IMR-90 (cell line): ENCODE measurements around the gene RPS24. TPM values are rescaled to one million over a fixed set of nuclear protein-coding genes. Genes with fewer than 3 reads are reported as not detected.

Source experiments
- ATAC-seq: fragments of 200-7000 bp; cut with Tn5 transposase; 2 replicates; pipeline ENCODE4 v1.9.1; 2020; ENCODE audit warnings: low read depth, mild to moderate bottlenecking, moderate library complexity
- BruUV-seq: library from RNA; stranded (reverse); fragments of 400-500 nt; replicated peaks from 2 replicates; lab custom pipeline; 2021; lab: Mats Ljungman, UMichigan
- CTCF ChIA-PET: fragments of 300-600 bp; formaldehyde crosslinking; extraction: SDS; loops from one replicate; lab custom pipeline; 2021; ENCODE audit warnings: antibody characterized with exemption; lab: Yijun Ruan, JAX
- POLR2A ChIA-PET: fragments of 300-600 bp; sonication (Branson Sonifier 250); formaldehyde crosslinking; loops from one replicate; lab custom pipeline; 2022; ENCODE audit warnings: antibody characterized with exemption; ENCODE audit not compliant: unreplicated experiment; lab: Charles Lee
- DNase-seq: peaks from one replicate; pipeline ENCODE4 v3.0.0; 2013
- H2AFZ ChIP-seq: replicated peaks from 2 replicates; pipeline ENCODE3; 2013; ENCODE audit warnings: low read length, mild to moderate bottlenecking; ENCODE audit not compliant: poor library complexity
- H2AK5ac ChIP-seq: 2 replicates; pipeline ENCODE4 v1.6.1; 2013; ENCODE audit warnings: low read depth, low read length, inconsistent platforms
- H2AK9ac ChIP-seq: replicated peaks from 2 replicates; pipeline ENCODE3; 2013; ENCODE audit warnings: mild to moderate bottlenecking, low read depth, low read length, moderate library complexity; ENCODE audit not compliant: poor library complexity
- H2BK120ac ChIP-seq: 2 replicates; pipeline ENCODE4 v1.6.1; 2013; ENCODE audit warnings: low read depth, low read length, inconsistent platforms
- H2BK15ac ChIP-seq: 3 replicates; pipeline ENCODE4 v1.6.1; 2013; ENCODE audit warnings: low read depth, low read length, inconsistent platforms
- H2BK20ac ChIP-seq: 2 replicates; pipeline ENCODE4 v1.6.1; 2013; ENCODE audit warnings: low read depth, mild to moderate bottlenecking, inconsistent platforms, low read length, moderate library complexity
- H2BK5ac ChIP-seq: 2 replicates; pipeline ENCODE4 v1.6.1; 2013; ENCODE audit warnings: mild to moderate bottlenecking, low read depth, low read length, inconsistent platforms; ENCODE audit not compliant: poor library complexity, severe bottlenecking
- H3K14ac ChIP-seq: replicated peaks from 2 replicates; pipeline ENCODE4 v1.6.1; 2013; ENCODE audit warnings: low read depth, low read length, inconsistent platforms
- H3K18ac ChIP-seq: 2 replicates; pipeline ENCODE4 v1.6.1; 2013; ENCODE audit warnings: low read depth, low read length, control low read depth
- H3K23ac ChIP-seq: 2 replicates; pipeline ENCODE4 v1.6.1; 2013; ENCODE audit warnings: low read depth, low read length, inconsistent platforms
- H3K27ac ChIP-seq: 2 replicates; pipeline ENCODE4 v1.5.1; 2013; ENCODE audit warnings: mild to moderate bottlenecking, control low read depth, low read length; ENCODE audit not compliant: insufficient read depth
- H3K27me3 ChIP-seq: 2 replicates; pipeline ENCODE4 v1.6.1; 2013; ENCODE audit warnings: low read length; ENCODE audit not compliant: control insufficient read depth, insufficient read depth
- H3K36me3 ChIP-seq: 2 replicates; pipeline ENCODE4 v1.6.1; 2013; ENCODE audit warnings: low read length, mixed read lengths; ENCODE audit not compliant: control insufficient read depth, insufficient read depth
- H3K4ac ChIP-seq: 2 replicates; pipeline ENCODE4 v1.6.1; 2013; ENCODE audit warnings: low read depth, low read length, inconsistent platforms
- H3K4me1 ChIP-seq: 2 replicates; pipeline ENCODE4 v1.6.1; 2013; ENCODE audit warnings: low read length, mixed read lengths; ENCODE audit not compliant: control insufficient read depth, insufficient read depth
- H3K4me2 ChIP-seq: 2 replicates; pipeline ENCODE4 v1.6.1; 2013; ENCODE audit warnings: low read depth, mild to moderate bottlenecking, control low read depth, low read length, moderate library complexity
- H3K4me3 ChIP-seq: 2 replicates; pipeline ENCODE4 v1.5.1; 2013; ENCODE audit warnings: low read depth, mild to moderate bottlenecking, control low read depth, low read length, moderate library complexity; ENCODE audit not compliant: insufficient read depth
- H3K56ac ChIP-seq: 2 replicates; pipeline ENCODE4 v1.6.1; 2013; ENCODE audit warnings: low read length, inconsistent platforms; ENCODE audit not compliant: insufficient read depth; ENCODE audit errors: extremely low read depth
- H3K79me1 ChIP-seq, 2 experiments: 2 replicates each; pipeline ENCODE4 v1.6.1; 2013; ENCODE audit warnings: low read length in 2 of 2, inconsistent platforms in 1 of 2, low read depth in 1 of 2
- H3K9ac ChIP-seq: 2 replicates; pipeline ENCODE4 v1.6.1; 2013; ENCODE audit warnings: low read depth, low read length, control low read depth
- H3K9me1 ChIP-seq: 2 replicates; pipeline ENCODE4 v1.6.1; 2013; ENCODE audit warnings: low read length, inconsistent platforms; ENCODE audit not compliant: insufficient read depth
- H3K9me3 ChIP-seq: 2 replicates; pipeline ENCODE4 v1.6.1; 2013; ENCODE audit warnings: low read length; ENCODE audit not compliant: control insufficient read depth, insufficient read depth
- H4K20me1 ChIP-seq: 2 replicates; pipeline ENCODE4 v1.6.1; 2013; ENCODE audit warnings: low read length, inconsistent platforms; ENCODE audit not compliant: insufficient read depth
- H4K5ac ChIP-seq: 2 replicates; pipeline ENCODE4 v1.6.1; 2013; ENCODE audit warnings: mild to moderate bottlenecking, low read depth, low read length, control low read depth
- H4K8ac ChIP-seq, 2 experiments: 2 replicates each; pipeline ENCODE4 v1.6.1; 2013; ENCODE audit warnings: low read depth in 2 of 2, low read length in 2 of 2, control low read depth in 1 of 2, inconsistent platforms in 1 of 2
- H4K91ac ChIP-seq: 2 replicates; pipeline ENCODE4 v1.6.1; 2013; ENCODE audit warnings: low read depth, low read length, inconsistent platforms; ENCODE audit not compliant: insufficient read depth
- BHLHE40 ChIP-seq: fragments of 150-350 bp; IDR thresholded peaks from 2 replicates; pipeline ENCODE4 v1.6.1; 2016; ENCODE audit warnings: mild to moderate bottlenecking, low read depth, low read length
- CEBPB ChIP-seq: IDR thresholded peaks from 2 replicates; pipeline ENCODE4 v1.6.1; 2012; ENCODE audit warnings: low read depth, low read length, improper control_type of control experiment
- CHD1 ChIP-seq: IDR thresholded peaks from 2 replicates; pipeline ENCODE4 v1.6.1; 2012; ENCODE audit warnings: low read depth, low read length, improper control_type of control experiment
- FOS ChIP-seq: fragments of 150-350 bp; IDR thresholded peaks from 2 replicates; pipeline ENCODE4 v1.6.1; 2016; ENCODE audit warnings: low read depth, low read length
- MAFK ChIP-seq: IDR thresholded peaks from 2 replicates; pipeline ENCODE4 v1.6.1; 2012; ENCODE audit warnings: low read depth, low read length, improper control_type of control experiment
- MAZ ChIP-seq: IDR thresholded peaks from 2 replicates; pipeline ENCODE4 v1.6.1; 2012; ENCODE audit warnings: low read depth, mild to moderate bottlenecking, low read length, improper control_type of control experiment, moderate library complexity, borderline replicate concordance
- MXI1 ChIP-seq: IDR thresholded peaks from 2 replicates; pipeline ENCODE4 v1.6.1; 2012; ENCODE audit warnings: low read depth, mild to moderate bottlenecking, low read length, moderate library complexity, borderline replicate concordance
- NFE2L2 ChIP-seq: fragments of 150-350 bp; IDR thresholded peaks from 2 replicates; pipeline ENCODE4 v1.6.1; 2016; ENCODE audit warnings: low read depth, mild to moderate bottlenecking, low read length
- POLR2A ChIP-seq: IDR thresholded peaks from 2 replicates; pipeline ENCODE4 v1.6.1; 2012; ENCODE audit warnings: mild to moderate bottlenecking, low read depth, low read length
- RAD21 ChIP-seq: IDR thresholded peaks from 2 replicates; pipeline ENCODE4 v1.6.1; 2012; ENCODE audit warnings: low read length, improper control_type of control experiment
- RCOR1 ChIP-seq: IDR thresholded peaks from 2 replicates; pipeline ENCODE4 v1.6.1; 2012; ENCODE audit warnings: mild to moderate bottlenecking, low read length, improper control_type of control experiment; ENCODE audit not compliant: insufficient replicate concordance
- RFX5 ChIP-seq: IDR thresholded peaks from 2 replicates; pipeline ENCODE4 v1.8.0; 2012; ENCODE audit warnings: low read depth, mild to moderate bottlenecking, low read length, moderate library complexity
- SMC3 ChIP-seq: fragments of 150-350 bp; IDR thresholded peaks from 2 replicates; pipeline ENCODE4 v1.6.1; 2016; ENCODE audit warnings: low read depth, mild to moderate bottlenecking, antibody characterized with exemption, low read length, moderate library complexity
- dilution Hi-C: fragments of 300-500 bp; cut with HindIII; formaldehyde crosslinking; loops from one replicate; pipeline ENCODE4 v1.14.3; 2018; ENCODE audit warnings: low sequenced_read_pairs; ENCODE audit not compliant: unreplicated experiment
- in situ Hi-C: fragments of 300-500 bp; cut with MboI; formaldehyde crosslinking; loops from 3 replicates; pipeline ENCODE4 v1.14.3; 2019; ENCODE audit warnings: low sequenced_read_pairs, inconsistent platforms, mixed read lengths
- intact Hi-C: fragments of 100-400 bp; cut with micrococcal nuclease; formaldehyde crosslinking; loops from 2 replicates; pipeline ENCODE4 v1.10.0; 2022
- polyA plus RNA-seq, 3 experiments: library from polyadenylated mRNA; depleted of rRNA; stranded (reverse); fragments of >200 nt; gene quantifications; 2 replicates each; pipeline ENCODE4 v1.2.3, GENCODE V29; 2012; ENCODE audit warnings: low replicate concordance in 1 of 3
- total RNA-seq: library from RNA; depleted of rRNA; stranded (reverse); fragments of >200 nt; gene quantifications from 2 replicates; pipeline ENCODE4 v1.2.3, GENCODE V29; 2012
- TF ChIP-seq, protein P1 (sequence below): conservative IDR thresholded peaks from 2 replicates; pipeline ENCODE4 v1.5.1; 2012; ENCODE audit warnings: mild to moderate bottlenecking, low read depth, low read length, improper control_type of control experiment
- TF ChIP-seq, protein P2 (sequence below): fragments of 150-350 bp; IDR thresholded peaks from 2 replicates; pipeline ENCODE4 v1.6.1; 2017; ENCODE audit warnings: mild to moderate bottlenecking, antibody characterized with exemption, low read length, low read depth
- TF ChIP-seq, protein P3 (sequence below): fragments of 150-350 bp; IDR thresholded peaks from 2 replicates; pipeline ENCODE4 v1.6.1; 2016; ENCODE audit warnings: low read depth, mild to moderate bottlenecking, low read length, moderate library complexity, borderline replicate concordance

The RPS24 gene
- total and polyA plus RNA-seq, 2 of the 4 experiments (the other 2 are of a cell fraction) = 1,664 to 4,721 TPM

DNA sequence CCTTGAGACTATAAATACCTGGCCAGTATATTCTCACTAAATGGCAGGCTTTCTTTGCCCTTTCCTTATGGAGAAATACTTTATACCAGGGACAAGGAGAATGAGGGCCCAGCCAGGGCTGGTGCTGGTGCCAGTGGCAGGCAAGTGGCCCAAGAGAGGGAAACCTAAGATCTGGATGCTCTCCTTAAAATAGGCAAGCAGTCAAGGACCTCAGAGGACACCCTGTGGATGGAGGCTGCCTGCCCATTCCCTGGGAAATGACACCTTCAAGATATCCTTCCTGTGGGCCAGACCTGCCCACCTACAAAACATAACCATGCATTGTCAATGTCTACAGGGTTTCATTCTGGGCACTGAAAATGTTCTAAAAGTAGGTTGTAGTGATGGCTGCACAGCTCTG lies 33.5 kb upstream of the RPS24 start:
- Histone ChIP-seq H4K8ac (no peak overlapping the region), H3K9ac (no peak overlapping the region), H3K79me1 (no peaks in the 10 kb centered on the region; a peak in 2 of 4 replicates), H3K23ac (no peak overlapping the region), H4K20me1 (no peaks in the 10 kb centered on the region), H3K4me2 (no peak overlapping the region), H3K4me3 (no peak overlapping the region), H2AFZ (no peak overlapping the region), H3K9me1 (no peaks in the 10 kb centered on the region), H3K4ac (no peak overlapping the region), H3K9me3 (no peaks in the 10 kb centered on the region), H3K56ac (no peak overlapping the region), H3K4me1 (no peaks in the 10 kb centered on the region), H3K27me3 (no peaks in the 10 kb centered on the region), H3K36me3 (peaks cover 45% of the 10 kb centered on the region), H4K91ac (no peak overlapping the region), H2BK15ac (no peak overlapping the region), H3K18ac (no peak overlapping the region), H2BK120ac (no peak overlapping the region), H2AK9ac (no peak overlapping the region), H4K5ac (no peak overlapping the region), H2AK5ac (no peak overlapping the region), H3K14ac (no peak overlapping the region), H3K27ac (no peak overlapping the region), H2BK5ac (no peak overlapping the region), H2BK20ac (no peak overlapping the region)
- dilution Hi-C loops (no loop called here), intact Hi-C loops (no loop called here), in situ Hi-C loops (no loop called here)
- ChIA-PET POLR2A (no interaction called here), CTCF (no interaction called here)
- ATAC-seq (no peak), DNase-seq (no peak)
- no TSS peak for BruUV-seq
- TF ChIP-seq RFX5 = no peak
- no peak for TF ChIP-seq MXI1
- TF ChIP-seq, protein P1, sequence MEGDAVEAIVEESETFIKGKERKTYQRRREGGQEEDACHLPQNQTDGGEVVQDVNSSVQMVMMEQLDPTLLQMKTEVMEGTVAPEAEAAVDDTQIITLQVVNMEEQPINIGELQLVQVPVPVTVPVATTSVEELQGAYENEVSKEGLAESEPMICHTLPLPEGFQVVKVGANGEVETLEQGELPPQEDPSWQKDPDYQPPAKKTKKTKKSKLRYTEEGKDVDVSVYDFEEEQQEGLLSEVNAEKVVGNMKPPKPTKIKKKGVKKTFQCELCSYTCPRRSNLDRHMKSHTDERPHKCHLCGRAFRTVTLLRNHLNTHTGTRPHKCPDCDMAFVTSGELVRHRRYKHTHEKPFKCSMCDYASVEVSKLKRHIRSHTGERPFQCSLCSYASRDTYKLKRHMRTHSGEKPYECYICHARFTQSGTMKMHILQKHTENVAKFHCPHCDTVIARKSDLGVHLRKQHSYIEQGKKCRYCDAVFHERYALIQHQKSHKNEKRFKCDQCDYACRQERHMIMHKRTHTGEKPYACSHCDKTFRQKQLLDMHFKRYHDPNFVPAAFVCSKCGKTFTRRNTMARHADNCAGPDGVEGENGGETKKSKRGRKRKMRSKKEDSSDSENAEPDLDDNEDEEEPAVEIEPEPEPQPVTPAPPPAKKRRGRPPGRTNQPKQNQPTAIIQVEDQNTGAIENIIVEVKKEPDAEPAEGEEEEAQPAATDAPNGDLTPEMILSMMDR = no peak
- no peak for TF ChIP-seq POLR2A
- TF ChIP-seq FOS = no peak
- TF ChIP-seq CEBPB = no peak
- TF ChIP-seq SMC3 = no peak
- no peak for TF ChIP-seq RAD21
- TF ChIP-seq BHLHE40 = no peak
- TF ChIP-seq NFE2L2 = no peak
- no peak for TF ChIP-seq CHD1
- TF ChIP-seq, protein P2, sequence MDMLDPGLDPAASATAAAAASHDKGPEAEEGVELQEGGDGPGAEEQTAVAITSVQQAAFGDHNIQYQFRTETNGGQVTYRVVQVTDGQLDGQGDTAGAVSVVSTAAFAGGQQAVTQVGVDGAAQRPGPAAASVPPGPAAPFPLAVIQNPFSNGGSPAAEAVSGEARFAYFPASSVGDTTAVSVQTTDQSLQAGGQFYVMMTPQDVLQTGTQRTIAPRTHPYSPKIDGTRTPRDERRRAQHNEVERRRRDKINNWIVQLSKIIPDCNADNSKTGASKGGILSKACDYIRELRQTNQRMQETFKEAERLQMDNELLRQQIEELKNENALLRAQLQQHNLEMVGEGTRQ = no peak
- TF ChIP-seq, protein P3, sequence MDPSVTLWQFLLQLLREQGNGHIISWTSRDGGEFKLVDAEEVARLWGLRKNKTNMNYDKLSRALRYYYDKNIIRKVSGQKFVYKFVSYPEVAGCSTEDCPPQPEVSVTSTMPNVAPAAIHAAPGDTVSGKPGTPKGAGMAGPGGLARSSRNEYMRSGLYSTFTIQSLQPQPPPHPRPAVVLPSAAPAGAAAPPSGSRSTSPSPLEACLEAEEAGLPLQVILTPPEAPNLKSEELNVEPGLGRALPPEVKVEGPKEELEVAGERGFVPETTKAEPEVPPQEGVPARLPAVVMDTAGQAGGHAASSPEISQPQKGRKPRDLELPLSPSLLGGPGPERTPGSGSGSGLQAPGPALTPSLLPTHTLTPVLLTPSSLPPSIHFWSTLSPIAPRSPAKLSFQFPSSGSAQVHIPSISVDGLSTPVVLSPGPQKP = no peak
- TF ChIP-seq RCOR1 = no peak
- TF ChIP-seq MAFK = no peak
- TF ChIP-seq MAZ = no peak
